T-helper 2 cell treated with Interferon-gamma antibody and Interleukin-4, amounts not matched to agents 5 μg/mL and 100 μg/mL, for 36 hours (primary cell): ENCODE results near the gene CCDC142.
A peak's percentile ranks its signal among the peaks of the same experiment; 100 is the strongest.

Source experiments
- DNase-seq: peaks from one replicate; pipeline ENCODE4 v3.0.0; 2021; ENCODE audit warnings: low spot score
- H3K27ac Mint-ChIP-seq: one replicate; pipeline ENCODE4 v1.8.0; 2021; ENCODE audit warnings: mild to moderate bottlenecking, mixed read lengths
- H3K27me3 Mint-ChIP-seq: one replicate; pipeline ENCODE4 v1.8.0; 2021; ENCODE audit warnings: low read depth, mixed read lengths
- H3K36me3 Mint-ChIP-seq: one replicate; pipeline ENCODE4 v1.8.0; 2021; ENCODE audit warnings: low read depth, mixed read lengths
- H3K4me1 Mint-ChIP-seq: one replicate; pipeline ENCODE4 v1.8.0; 2021; ENCODE audit warnings: low read depth, mixed read lengths
- H3K4me3 Mint-ChIP-seq: one replicate; pipeline ENCODE4 v1.8.0; 2022; ENCODE audit warnings: mild to moderate bottlenecking, moderate library complexity, mixed read lengths
- H3K9me3 Mint-ChIP-seq: one replicate; pipeline ENCODE4 v1.8.0; 2021; ENCODE audit warnings: mixed read lengths

Gene CCDC142, protein sequence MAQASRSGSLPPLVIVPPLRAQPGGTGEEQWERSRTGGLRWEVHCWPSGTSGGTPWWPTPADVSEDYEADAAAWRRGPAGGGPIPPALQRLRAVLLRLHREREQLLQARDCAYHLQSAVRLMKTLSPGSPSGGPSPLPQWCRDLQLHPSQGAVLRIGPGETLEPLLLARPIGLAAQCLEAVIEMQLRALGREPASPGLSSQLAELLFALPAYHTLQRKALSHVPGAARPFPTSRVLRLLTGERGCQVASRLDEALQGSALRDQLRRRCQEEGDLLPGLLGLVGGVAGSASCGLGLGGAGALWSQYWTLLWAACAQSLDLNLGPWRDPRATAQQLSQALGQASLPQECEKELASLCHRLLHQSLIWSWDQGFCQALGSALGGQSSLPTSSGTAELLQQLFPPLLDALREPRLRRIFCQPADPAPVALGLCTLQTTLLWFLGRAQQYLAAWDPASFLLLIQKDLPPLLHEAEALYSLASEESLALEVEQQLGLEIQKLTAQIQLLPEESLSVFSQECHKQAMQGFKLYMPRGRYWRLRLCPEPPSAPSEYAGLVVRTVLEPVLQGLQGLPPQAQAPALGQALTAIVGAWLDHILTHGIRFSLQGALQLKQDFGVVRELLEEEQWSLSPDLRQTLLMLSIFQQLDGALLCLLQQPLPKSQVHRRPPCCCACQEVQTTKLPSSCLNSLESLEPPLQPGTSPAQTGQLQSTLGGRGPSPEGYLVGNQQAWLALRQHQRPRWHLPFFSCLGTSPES

DNA sequence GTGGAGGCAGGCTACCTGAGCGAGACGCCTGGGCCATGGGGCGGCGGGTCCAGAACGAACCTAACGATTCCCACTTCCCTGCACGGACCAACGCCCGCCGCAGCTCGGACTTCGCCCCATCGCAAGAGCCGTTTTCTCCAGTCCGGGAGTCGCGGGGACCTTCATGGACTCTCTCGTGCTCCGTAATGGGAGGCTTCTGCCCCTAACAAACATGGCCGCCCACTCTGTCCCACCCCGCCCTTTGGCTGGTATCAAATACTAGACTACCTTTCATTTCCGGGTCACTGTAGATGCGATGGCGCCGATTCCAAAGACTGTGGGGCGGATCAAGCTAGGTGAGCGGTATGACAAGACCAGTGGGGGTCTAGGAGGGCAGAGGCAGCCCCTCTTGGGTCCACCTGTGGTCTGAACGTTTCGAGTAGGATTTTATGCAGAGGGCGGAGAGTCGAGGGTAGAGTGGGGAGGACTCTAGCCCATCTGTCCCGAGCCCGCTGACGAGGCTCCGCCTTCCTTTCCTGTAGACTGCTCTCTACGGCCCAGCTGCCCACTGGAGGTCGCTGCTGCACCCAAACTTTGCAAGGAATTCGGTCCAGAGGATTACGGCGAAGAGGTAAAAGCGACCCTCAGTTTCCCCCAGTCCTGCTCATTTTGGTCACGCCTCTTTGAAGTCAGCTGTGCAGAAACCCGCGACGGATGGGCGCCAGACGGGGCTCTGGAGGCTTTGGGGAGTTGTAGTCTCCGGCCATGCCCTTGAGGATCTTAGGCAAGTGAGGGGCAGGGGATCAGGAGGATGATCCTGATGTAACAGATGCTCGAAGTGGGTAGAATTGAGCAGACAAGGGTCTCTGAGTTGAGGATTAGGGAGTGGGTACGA lies at the start of gene CCDC142, which contains the start of gene TTC31:
Gene CCDC142, minus strand, starts transcription at position 198 of the 874 bp plus-strand sequence. Its CDS starts 161 bp downstream, at position 37.
Gene TTC31, plus strand, starts transcription at position 281 of the 874 bp plus-strand sequence. Its CDS starts 15 bp downstream, at position 296.
- Mint-ChIP-seq H3K36me3 (peaks cover 39% of the 10 kb centered on the region), H3K4me1 (peaks cover 25% of the 10 kb centered on the region), H3K9me3 (no peaks in the 10 kb centered on the region), H3K4me3 (peak within 1 kb of the TSS; percentile 99), H3K27me3 (no peaks in the 10 kb centered on the region), H3K27ac (peak within 1 kb of the TSS; percentile 99)
- peak; percentile 91 for DNase-seq

DNA sequence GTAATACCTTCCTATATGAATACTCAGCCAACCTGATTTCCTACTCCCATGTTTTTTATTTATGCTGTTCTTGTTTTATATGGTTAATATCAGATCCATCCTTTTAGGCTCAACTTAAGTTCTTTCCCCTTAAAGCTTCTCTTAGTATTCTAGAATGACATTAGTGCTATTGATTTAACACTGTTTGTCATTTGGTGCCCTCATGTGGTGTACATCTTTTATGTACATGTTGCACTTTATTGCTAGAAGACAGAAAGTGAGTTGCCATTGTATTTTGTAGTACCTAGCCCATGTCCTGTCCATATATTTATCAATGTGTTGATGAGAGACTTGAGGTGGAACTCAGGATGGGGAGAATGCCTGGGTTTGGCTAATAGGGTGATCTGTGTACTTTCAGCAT lies 49.4 kb upstream of the CCDC142 start:
- DNase-seq = no peak
- Mint-ChIP-seq H3K4me3 (peak overlapping the region; percentile 98), H3K4me1 (peaks cover 28% of the 10 kb centered on the region), H3K36me3 (peaks cover 40% of the 10 kb centered on the region), H3K9me3 (no peaks in the 10 kb centered on the region), H3K27ac (peak overlapping the region; percentile 63), H3K27me3 (no peaks in the 10 kb centered on the region)

DNA sequence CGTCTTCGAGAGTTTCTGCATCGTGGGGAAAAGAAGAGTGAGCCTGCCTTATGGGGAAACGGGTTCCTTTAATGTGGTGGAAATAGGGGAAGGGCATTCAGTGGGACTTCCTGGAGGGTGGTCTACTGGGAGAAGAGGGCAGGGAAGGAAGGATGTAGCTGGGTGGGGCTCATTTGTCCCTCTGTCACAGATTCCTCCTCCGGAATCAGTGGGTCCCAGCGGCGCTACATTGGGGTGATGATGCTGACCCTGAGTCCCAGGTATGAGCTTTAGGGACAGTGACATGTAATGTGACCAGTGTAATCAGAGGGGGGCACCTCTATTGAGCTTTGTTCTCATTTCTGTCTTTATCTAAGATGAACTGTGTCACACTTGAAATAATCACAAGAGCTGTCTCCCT lies 48.9 kb upstream of the CCDC142 start:
- Mint-ChIP-seq H3K27ac (peak overlapping the region; percentile 94), H3K9me3 (no peaks in the 10 kb centered on the region), H3K27me3 (no peaks in the 10 kb centered on the region), H3K36me3 (peaks cover 46% of the 10 kb centered on the region), H3K4me3 (peak overlapping the region; percentile 98), H3K4me1 (peaks cover 31% of the 10 kb centered on the region)
- no peak for DNase-seq

DNA sequence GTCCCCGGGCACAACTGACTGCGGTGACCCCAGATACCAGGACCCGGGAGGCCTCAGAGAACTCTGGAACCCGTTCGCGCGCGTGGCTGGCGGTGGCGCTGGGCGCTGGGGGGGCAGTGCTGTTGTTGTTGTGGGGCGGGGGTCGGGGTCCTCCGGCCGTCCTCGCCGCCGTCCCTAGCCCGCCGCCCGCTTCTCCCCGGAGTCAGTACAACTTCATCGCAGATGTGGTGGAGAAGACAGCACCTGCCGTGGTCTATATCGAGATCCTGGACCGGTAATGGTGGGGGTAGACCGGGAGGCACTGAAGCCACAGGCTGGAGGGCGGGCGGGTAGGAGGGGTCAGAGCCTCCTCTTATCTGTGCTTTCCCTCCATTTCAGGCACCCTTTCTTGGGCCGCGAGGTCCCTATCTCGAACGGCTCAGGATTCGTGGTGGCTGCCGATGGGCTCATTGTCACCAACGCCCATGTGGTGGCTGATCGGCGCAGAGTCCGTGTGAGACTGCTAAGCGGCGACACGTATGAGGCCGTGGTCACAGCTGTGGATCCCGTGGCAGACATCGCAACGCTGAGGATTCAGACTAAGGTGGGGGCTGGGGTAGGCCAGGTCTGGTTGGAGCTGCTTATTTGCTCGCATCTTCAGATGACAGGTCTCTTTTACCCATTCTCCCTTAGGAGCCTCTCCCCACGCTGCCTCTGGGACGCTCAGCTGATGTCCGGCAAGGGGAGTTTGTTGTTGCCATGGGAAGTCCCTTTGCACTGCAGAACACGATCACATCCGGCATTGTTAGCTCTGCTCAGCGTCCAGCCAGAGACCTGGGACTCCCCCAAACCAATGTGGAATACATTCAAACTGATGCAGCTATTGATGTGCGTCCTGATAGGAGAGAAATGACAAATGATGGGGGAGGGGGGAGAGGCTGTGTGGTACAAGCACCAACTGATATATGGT lies 47.7 kb upstream of the CCDC142 start:
- H3K9me3 Mint-ChIP-seq = no peaks in the 10 kb centered on the region
- peak overlapping the region; percentile 98 for H3K4me3 Mint-ChIP-seq
- DNase-seq = peak; percentile 64
- H3K27me3 Mint-ChIP-seq = no peaks in the 10 kb centered on the region
- H3K4me1 Mint-ChIP-seq = peaks cover 38% of the 10 kb centered on the region
- H3K27ac Mint-ChIP-seq = peak overlapping the region; percentile 94
- H3K36me3 Mint-ChIP-seq = peaks cover 56% of the 10 kb centered on the region

DNA sequence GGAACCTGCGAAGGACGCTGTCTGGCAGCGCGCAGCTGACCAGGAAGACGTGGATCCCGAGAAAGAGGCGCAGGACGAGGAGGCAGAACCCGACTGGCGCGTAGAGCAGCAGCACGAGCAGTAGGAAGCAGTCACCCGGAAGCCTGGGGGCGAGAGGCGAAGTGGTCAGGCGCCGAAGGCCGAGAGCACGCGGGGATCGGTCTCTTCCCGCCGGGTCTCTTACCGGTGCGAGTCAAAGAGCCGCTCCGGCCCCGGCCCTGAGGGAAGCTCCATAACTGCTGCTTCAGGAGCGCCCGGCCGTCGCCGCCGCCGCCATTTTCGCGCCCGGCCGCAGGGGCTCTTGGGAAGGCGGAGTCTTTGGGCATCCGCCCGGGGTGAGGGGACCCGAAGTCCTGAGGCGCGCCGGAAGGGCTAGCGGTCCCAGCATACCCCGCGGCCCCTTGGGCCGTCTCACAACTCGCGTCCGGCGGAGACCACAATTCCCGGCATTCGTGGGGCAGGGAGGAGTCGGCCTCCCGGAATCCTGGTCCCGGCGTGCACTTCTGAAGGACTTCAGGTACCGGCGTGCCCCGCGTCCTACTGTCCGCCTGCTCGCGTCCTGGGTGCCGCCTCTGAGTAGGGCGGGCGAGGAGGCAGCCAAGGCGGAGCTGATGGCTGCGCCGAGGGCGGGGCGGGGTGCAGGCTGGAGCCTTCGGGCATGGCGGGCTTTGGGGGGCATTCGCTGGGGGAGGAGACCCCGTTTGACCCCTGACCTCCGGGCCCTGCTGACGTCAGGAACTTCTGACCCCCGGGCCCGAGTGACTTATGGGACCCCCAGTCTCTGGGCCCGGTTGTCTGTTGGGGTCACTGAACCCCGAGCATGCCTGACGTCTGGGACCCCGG lies 46.8 kb upstream of the CCDC142 start, which contains the start of the genes AUP1 and HTRA2:
Gene AUP1, minus strand, starts transcription at position 350 of the 882 bp plus-strand sequence. Its CDS starts 77 bp downstream, at position 273.
Gene HTRA2, plus strand, starts transcription at position 577 of the 882 bp plus-strand sequence. Its CDS starts 74 bp downstream, at position 651.
- Mint-ChIP-seq H3K36me3 (peaks cover 60% of the 10 kb centered on the region), H3K27me3 (no peaks in the 10 kb centered on the region), H3K4me1 (peaks cover 38% of the 10 kb centered on the region), H3K4me3 (peak within 1 kb of the TSS; percentile 98), H3K9me3 (no peaks in the 10 kb centered on the region), H3K27ac (peak within 1 kb of the TSS; percentile 94)
- DNase-seq = peak; percentile 96

DNA sequence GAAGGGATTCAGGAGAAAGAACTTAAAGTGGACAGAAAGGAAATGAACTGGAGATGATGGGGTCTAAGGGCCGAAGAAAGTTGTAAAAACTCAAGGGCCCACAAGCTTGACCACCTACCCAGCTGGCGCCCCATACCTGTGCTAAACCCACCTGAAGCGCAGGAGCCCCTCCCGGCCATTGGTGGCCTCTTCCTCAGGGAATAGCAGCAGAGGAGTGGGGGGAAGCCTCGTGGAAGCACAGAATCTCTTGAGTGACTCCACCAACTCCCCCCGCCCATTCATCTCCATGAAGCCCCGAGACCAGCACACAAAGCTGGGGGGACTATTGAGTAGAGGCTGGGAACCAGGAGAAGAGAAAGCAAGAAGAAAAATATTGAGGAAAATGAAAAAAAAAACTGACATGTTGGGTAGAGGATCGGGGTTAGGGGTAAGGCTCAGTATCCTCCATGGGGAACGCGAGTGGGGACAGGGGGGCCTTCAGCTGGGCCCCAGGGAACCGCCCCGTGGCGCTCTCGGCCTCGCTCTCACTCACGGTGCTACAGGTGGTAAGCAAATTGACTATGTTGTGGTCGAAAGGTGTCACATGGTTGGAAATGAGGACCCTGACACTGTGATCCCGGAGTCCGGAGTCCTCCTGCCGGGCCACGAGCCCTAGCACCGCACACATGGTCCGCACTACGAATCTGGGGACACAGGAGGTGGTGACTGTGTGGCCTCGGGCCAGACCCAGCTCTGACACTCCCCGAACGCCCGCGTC lies 46.0 kb upstream of the CCDC142 start:
- no peaks in the 10 kb centered on the region for H3K9me3 Mint-ChIP-seq
- H3K27ac Mint-ChIP-seq = peak overlapping the region; percentile 94
- peaks cover 58% of the 10 kb centered on the region for H3K36me3 Mint-ChIP-seq
- peaks cover 38% of the 10 kb centered on the region for H3K4me1 Mint-ChIP-seq
- H3K4me3 Mint-ChIP-seq = peak overlapping the region; percentile 98
- H3K27me3 Mint-ChIP-seq = no peaks in the 10 kb centered on the region
- DNase-seq = no peak

DNA sequence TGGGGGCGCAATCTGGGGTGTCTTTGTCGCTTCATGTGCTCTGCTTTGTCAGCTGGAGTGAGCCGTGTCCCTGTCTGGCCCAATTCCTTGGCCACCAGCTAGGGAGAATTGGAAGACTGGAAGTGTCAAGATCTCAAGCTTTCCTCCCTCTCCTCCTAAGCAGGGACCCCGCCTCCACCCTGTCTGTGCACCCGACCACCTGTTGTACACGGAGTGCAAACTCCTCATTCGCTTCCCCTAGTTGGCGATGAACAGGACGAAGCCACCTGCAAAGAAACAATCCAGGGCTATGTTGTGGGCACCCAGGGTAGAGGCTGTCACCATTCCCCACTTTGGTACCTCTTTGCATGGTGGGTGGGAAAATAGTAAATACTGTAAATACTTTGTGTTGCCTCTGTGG lies 44.9 kb upstream of the CCDC142 start:
- Mint-ChIP-seq H3K9me3 (no peaks in the 10 kb centered on the region), H3K4me3 (peak overlapping the region; percentile 98), H3K4me1 (peaks cover 38% of the 10 kb centered on the region), H3K27ac (peak overlapping the region; percentile 94), H3K36me3 (peaks cover 56% of the 10 kb centered on the region), H3K27me3 (no peaks in the 10 kb centered on the region)
- DNase-seq = no peak

DNA sequence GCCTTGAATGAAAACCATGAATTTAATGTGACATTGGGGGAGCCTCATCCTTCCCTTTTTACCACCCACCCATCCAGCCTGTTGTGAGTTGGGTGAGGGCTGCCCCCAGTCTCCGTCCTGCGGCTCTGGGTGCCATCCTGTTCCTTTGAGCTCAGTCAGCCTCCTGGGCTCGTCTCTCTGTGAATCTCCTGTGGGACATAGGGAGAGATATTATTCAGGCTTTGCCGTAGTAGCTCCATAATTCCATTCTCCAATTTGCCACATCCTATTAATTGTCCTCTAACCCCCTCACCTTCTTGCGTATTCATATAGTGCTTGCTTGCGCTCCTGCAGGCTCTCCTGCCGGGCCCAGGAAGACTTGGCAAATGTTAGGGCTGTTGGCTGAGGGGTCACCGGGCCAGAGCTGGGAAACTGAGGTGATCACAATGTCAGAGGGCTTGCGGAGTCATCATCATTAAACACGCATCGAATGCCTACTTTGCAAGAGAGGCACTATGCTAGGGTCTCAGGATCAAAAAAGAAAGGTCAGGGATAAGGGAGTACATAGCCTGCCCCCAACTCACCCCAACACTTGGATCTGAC lies 43.9 kb upstream of the CCDC142 start:
- Mint-ChIP-seq H3K36me3 (peaks cover 47% of the 10 kb centered on the region), H3K4me1 (peaks cover 32% of the 10 kb centered on the region), H3K4me3 (no peak overlapping the region), H3K27ac (peak overlapping the region; percentile 16), H3K27me3 (no peaks in the 10 kb centered on the region), H3K9me3 (no peaks in the 10 kb centered on the region)
- no peak for DNase-seq

DNA sequence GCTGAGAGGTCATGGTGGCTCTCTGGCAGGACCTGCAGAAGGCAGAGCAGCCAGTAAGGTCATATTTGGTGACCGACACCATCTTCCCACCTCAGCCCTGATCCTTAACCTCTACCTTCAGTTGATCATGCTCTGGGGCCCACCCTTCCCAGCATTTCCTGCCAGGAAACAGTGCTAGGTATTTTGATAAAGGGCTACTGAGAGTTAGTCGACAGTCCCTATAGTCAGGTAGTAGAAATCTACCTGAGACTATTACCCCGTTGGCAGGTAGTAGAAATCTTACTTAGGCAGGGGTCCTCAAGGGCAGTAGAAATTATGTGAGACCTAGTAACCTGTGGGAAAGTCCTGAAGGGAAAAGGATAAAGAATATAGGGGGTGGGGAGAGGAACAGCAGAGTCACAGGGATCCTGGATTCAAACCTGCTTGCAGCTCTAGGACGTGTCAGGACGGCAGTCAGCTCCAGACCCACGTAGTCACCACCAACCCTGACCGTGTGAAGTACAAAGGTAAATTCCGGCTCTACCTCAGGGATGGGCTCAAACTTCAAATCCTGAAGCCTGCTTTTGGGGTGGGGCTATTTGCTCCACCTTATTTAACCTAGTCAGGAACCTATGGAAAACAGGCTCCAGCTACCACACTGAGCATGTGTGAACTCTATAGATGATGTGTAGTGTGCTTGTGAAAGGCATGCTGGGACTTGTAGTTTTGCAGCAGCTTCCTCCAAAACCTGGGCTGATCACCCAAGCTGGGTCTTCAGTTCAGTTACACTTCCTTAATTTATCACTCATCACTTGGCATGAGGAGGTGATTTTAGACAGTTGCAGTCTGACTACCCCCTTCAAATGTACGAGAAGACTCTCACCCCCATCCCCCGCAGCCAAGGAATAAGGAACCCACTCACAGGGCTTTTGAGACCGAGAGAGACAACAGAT lies 43.2 kb upstream of the CCDC142 start, which contains the start of gene DQX1:
Gene DQX1, minus strand, starts transcription at position 515 of the 932 bp plus-strand sequence. Its CDS starts 502 bp downstream, at position 13.
- peak within 1 kb of the TSS; percentile 16 for H3K27ac Mint-ChIP-seq
- peak within 1 kb of the TSS; percentile 44 for H3K4me3 Mint-ChIP-seq
- H3K27me3 Mint-ChIP-seq = no peaks in the 10 kb centered on the region
- DNase-seq = no peak
- no peaks in the 10 kb centered on the region for H3K9me3 Mint-ChIP-seq
- peaks cover 25% of the 10 kb centered on the region for H3K4me1 Mint-ChIP-seq
- H3K36me3 Mint-ChIP-seq = peaks cover 41% of the 10 kb centered on the region

DNA sequence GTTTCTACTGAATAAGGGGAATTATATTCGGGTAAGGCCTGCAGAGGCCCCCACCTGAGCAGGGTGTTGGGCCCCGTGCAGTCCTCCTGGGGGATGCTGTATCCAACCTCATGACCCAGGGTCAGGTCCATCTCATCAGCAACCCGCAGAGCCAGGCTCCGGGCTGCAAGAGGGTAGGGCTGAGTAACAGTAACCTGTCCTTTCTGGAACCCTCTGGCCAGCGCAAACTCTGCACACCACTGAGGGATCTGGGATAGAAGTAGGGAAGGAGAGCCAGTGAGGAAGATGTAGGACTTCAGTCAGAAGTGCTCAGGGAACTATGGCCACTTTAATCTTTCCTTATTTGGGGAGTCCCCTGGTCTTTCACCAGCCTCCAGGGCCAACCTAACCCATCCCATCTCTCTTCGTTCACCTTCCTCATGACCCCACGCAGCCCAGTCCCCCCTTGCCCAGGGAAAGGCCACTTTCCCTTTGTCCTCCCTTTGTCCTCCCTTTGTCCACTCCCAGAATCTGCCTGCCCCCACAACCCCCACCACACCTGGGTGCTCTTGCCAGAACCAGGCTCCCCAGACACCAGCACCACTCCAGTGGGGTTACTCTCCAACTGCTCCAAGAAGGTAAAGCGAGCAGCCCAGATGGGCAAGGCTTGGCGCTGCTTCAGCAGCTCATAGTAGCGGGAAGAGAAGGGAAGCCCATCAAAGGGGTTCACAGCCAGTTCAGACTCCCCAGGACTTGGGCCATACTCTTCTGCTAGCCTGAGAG lies 42.3 kb upstream of the CCDC142 start:
- Mint-ChIP-seq H3K9me3 (no peaks in the 10 kb centered on the region), H3K4me1 (peaks cover 20% of the 10 kb centered on the region), H3K27ac (no peak overlapping the region), H3K27me3 (peaks cover 3% of the 10 kb centered on the region), H3K36me3 (peaks cover 38% of the 10 kb centered on the region), H3K4me3 (no peak overlapping the region)
- DNase-seq = no peak
